Neural progenitor cell (in vitro differentiated cells): ENCODE data around the gene LURAP1L. TPM values are rescaled to one million over a fixed set of nuclear protein-coding genes. Genes with fewer than 3 reads are reported as not detected.

Experiments used
- DNase-seq: peaks from one replicate; pipeline ENCODE4 v3.0.0-alpha.2; 2016; ENCODE audit warnings: low spot score
- H2AFZ ChIP-seq: fragments of 200-600 bp; sonication (generic); replicated peaks from 2 replicates; pipeline ENCODE4 v1.6.1; 2016; ENCODE audit warnings: antibody characterized with exemption
- H3F3A ChIP-seq: fragments of 200-600 bp; sonication (generic); 2 replicates; pipeline ENCODE4 v1.6.1; 2016; ENCODE audit warnings: antibody characterized with exemption, low read depth
- H3K27ac ChIP-seq: fragments of 200-600 bp; sonication (generic); 2 replicates; pipeline ENCODE4 v1.5.1; 2016; ENCODE audit warnings: mild to moderate bottlenecking
- H3K27me3 ChIP-seq: fragments of 200-600 bp; sonication (generic); 2 replicates; pipeline ENCODE4 v1.6.1; 2016; ENCODE audit warnings: mild to moderate bottlenecking, moderate library complexity
- H3K36me3 ChIP-seq: fragments of 200-600 bp; sonication (generic); 2 replicates; pipeline ENCODE4 v1.5.1; 2016
- H3K4me1 ChIP-seq: fragments of 200-600 bp; sonication (generic); 2 replicates; pipeline ENCODE4 v1.6.1; 2016; ENCODE audit warnings: mixed run types
- H3K4me2 ChIP-seq: fragments of 200-600 bp; sonication (generic); 2 replicates; pipeline ENCODE4 v1.6.1; 2016
- H3K4me3 ChIP-seq: fragments of 200-600 bp; sonication (generic); 2 replicates; pipeline ENCODE4 v1.5.1; 2016
- H3K79me2 ChIP-seq: fragments of 200-600 bp; sonication (generic); 2 replicates; pipeline ENCODE4 v1.6.1; 2016; ENCODE audit warnings: low read depth
- H3K9ac ChIP-seq: fragments of 200-600 bp; sonication (generic); 2 replicates; pipeline ENCODE4 v1.6.1; 2016
- H3K9me3 ChIP-seq: fragments of 200-600 bp; sonication (generic); 2 replicates; pipeline ENCODE4 v1.5.1; 2016; ENCODE audit warnings: low read depth
- H4K20me1 ChIP-seq: fragments of 200-600 bp; sonication (generic); 2 replicates; pipeline ENCODE4 v1.6.1; 2016; ENCODE audit warnings: low read depth
- H3K27ac Mint-ChIP-seq: 3 replicates; pipeline ENCODE4 v1.8.0; 2021; ENCODE audit warnings: mixed read lengths
- H3K27me3 Mint-ChIP-seq: 2 replicates; pipeline ENCODE4 v1.8.0; 2022; ENCODE audit warnings: low read depth, mild to moderate bottlenecking, inconsistent platforms, moderate library complexity, mixed read lengths; ENCODE audit not compliant: insufficient read depth
- H3K36me3 Mint-ChIP-seq: 3 replicates; pipeline ENCODE4 v1.8.0; 2021; ENCODE audit warnings: mixed read lengths
- H3K4me1 Mint-ChIP-seq: 3 replicates; pipeline ENCODE4 v1.8.0; 2021; ENCODE audit warnings: mixed read lengths
- H3K4me3 Mint-ChIP-seq: 3 replicates; pipeline ENCODE4 v1.8.0; 2021; ENCODE audit warnings: mild to moderate bottlenecking, moderate library complexity, mixed read lengths
- H3K9me3 Mint-ChIP-seq: 3 replicates; pipeline ENCODE4 v1.8.0; 2020; ENCODE audit warnings: mixed read lengths
- CTCF ChIP-seq: fragments of 200-600 bp; sonication (generic); IDR thresholded peaks from 2 replicates; pipeline ENCODE4 v1.5.1; 2017; ENCODE audit warnings: antibody characterized with exemption, mild to moderate bottlenecking
- EZH2 ChIP-seq: fragments of 200-600 bp; sonication (generic); IDR thresholded peaks from 2 replicates; pipeline ENCODE4 v1.6.1; 2017; ENCODE audit warnings: antibody characterized with exemption, mild to moderate bottlenecking, moderate library complexity
- EZH2phosphoT487 ChIP-seq: fragments of 200-600 bp; sonication (generic); IDR thresholded peaks from 2 replicates; pipeline ENCODE4 v1.6.1; 2017; ENCODE audit warnings: antibody characterized with exemption
- total RNA-seq: library from RNA; depleted of rRNA; stranded (reverse); fragments of >200 nt; gene quantifications from 2 replicates; pipeline ENCODE4 v1.2.3, GENCODE V29; 2015; ENCODE audit warnings: low replicate concordance

The LURAP1L gene
- total RNA-seq, 1 donor from 2014 or later: 0.75 TPM

GRCh38 chr9:12826924-12827565 is 52.2 kb downstream of the LURAP1L start:
- no peak overlapping the region for H3K27ac Mint-ChIP-seq
- H3K4me3 Mint-ChIP-seq: no peak overlapping the region

GRCh38 chr9:12833701-12834100 is 58.9 kb downstream of the LURAP1L start:
- no peaks in the 10 kb centered on the region for H4K20me1 ChIP-seq
- H3K4me1 Mint-ChIP-seq: no peaks in the 10 kb centered on the region
- H3K9ac ChIP-seq: no peak overlapping the region
- no peak overlapping the region for H3K4me2 ChIP-seq
- H3K4me3 Mint-ChIP-seq: no peak overlapping the region
- no peak overlapping the region for H3K4me3 ChIP-seq
- no peaks in the 10 kb centered on the region for H3K79me2 ChIP-seq
- no peaks in the 10 kb centered on the region for H3K4me1 ChIP-seq
- H3K9me3 Mint-ChIP-seq: peaks cover 6% of the 10 kb centered on the region
- TF ChIP-seq EZH2: no peak
- H3K27ac Mint-ChIP-seq: no peak overlapping the region
- H2AFZ ChIP-seq: no peak overlapping the region
- H3K36me3 Mint-ChIP-seq: no peaks in the 10 kb centered on the region
- no peaks in the 10 kb centered on the region for H3K27me3 Mint-ChIP-seq
- no peak for DNase-seq
- no peaks in the 10 kb centered on the region for H3K9me3 ChIP-seq
- H3K36me3 ChIP-seq: no peaks in the 10 kb centered on the region
- no peaks in the 10 kb centered on the region for H3F3A ChIP-seq
- H3K27ac ChIP-seq: no peak overlapping the region
- H3K27me3 ChIP-seq: no peaks in the 10 kb centered on the region

More at GRCh38 chr9:12826924-12827565, 52.2 kb downstream of the LURAP1L start:
- Histone ChIP-seq H4K20me1 (no peaks in the 10 kb centered on the region), H3K79me2 (no peaks in the 10 kb centered on the region), H3K4me1 (no peaks in the 10 kb centered on the region), H3K9ac (no peak overlapping the region), H3K27ac (no peak overlapping the region), H3K4me3 (no peak overlapping the region), H2AFZ (no peak overlapping the region), H3F3A (no peaks in the 10 kb centered on the region), H3K36me3 (no peaks in the 10 kb centered on the region), H3K9me3 (no peaks in the 10 kb centered on the region), H3K4me2 (no peak overlapping the region), H3K27me3 (no peaks in the 10 kb centered on the region)
- no peak for TF ChIP-seq EZH2
- no peak for TF ChIP-seq CTCF
- TF ChIP-seq EZH2phosphoT487: no peak
- no peak for DNase-seq
- Mint-ChIP-seq H3K27me3 (no peaks in the 10 kb centered on the region), H3K9me3 (no peaks in the 10 kb centered on the region), H3K4me1 (peaks cover 2% of the 10 kb centered on the region), H3K36me3 (no peaks in the 10 kb centered on the region)

- Mint-ChIP-seq H3K27ac (no peak overlapping the region), H3K4me3 (no peak overlapping the region), H3K27me3 (no peaks in the 10 kb centered on the region), H3K36me3 (no peaks in the 10 kb centered on the region), H3K4me1 (no peaks in the 10 kb centered on the region), H3K9me3 (peaks cover 6% of the 10 kb centered on the region)
- Histone ChIP-seq H3K9ac (no peak overlapping the region), H2AFZ (no peak overlapping the region), H3F3A (no peaks in the 10 kb centered on the region), H3K4me1 (no peaks in the 10 kb centered on the region), H3K79me2 (no peaks in the 10 kb centered on the region), H3K9me3 (no peaks in the 10 kb centered on the region), H3K4me2 (no peak overlapping the region), H3K27me3 (no peaks in the 10 kb centered on the region), H3K36me3 (no peaks in the 10 kb centered on the region), H3K4me3 (no peak overlapping the region), H3K27ac (no peak overlapping the region), H4K20me1 (no peaks in the 10 kb centered on the region)
- TF ChIP-seq EZH2phosphoT487 (no peak), CTCF (no peak), EZH2 (no peak)
- no peak for DNase-seq
Measured at GRCh38 chr9:12838546-12838945, 63.7 kb downstream of the LURAP1L start.

GRCh38 chr9:12843735-12844134 is 68.9 kb downstream of the LURAP1L start:
- Mint-ChIP-seq H3K36me3 (no peaks in the 10 kb centered on the region), H3K4me3 (no peak overlapping the region), H3K9me3 (peaks cover 3% of the 10 kb centered on the region), H3K27me3 (no peaks in the 10 kb centered on the region), H3K4me1 (no peaks in the 10 kb centered on the region), H3K27ac (no peak overlapping the region)
- Histone ChIP-seq H3K4me3 (no peak overlapping the region), H3K79me2 (no peaks in the 10 kb centered on the region), H3K4me1 (no peaks in the 10 kb centered on the region), H3K4me2 (no peak overlapping the region), H3K36me3 (no peaks in the 10 kb centered on the region), H3F3A (no peaks in the 10 kb centered on the region), H3K9ac (no peak overlapping the region), H4K20me1 (no peaks in the 10 kb centered on the region), H2AFZ (no peak overlapping the region), H3K27ac (no peak overlapping the region), H3K27me3 (no peaks in the 10 kb centered on the region), H3K9me3 (no peaks in the 10 kb centered on the region)
- DNase-seq: no peak
- TF ChIP-seq EZH2phosphoT487 (no peak), EZH2 (no peak), CTCF (no peak)
